Measurements from ENCODE around the gene MEIOB. TPM values are rescaled to one million over a fixed set of nuclear protein-coding genes. Genes with fewer than 3 reads are reported as not detected.
A peak's percentile ranks its signal among the peaks of the same experiment; 100 is the strongest.

Gene MEIOB
- polyA plus RNA-seq, 3 donors: not detected

DNA sequence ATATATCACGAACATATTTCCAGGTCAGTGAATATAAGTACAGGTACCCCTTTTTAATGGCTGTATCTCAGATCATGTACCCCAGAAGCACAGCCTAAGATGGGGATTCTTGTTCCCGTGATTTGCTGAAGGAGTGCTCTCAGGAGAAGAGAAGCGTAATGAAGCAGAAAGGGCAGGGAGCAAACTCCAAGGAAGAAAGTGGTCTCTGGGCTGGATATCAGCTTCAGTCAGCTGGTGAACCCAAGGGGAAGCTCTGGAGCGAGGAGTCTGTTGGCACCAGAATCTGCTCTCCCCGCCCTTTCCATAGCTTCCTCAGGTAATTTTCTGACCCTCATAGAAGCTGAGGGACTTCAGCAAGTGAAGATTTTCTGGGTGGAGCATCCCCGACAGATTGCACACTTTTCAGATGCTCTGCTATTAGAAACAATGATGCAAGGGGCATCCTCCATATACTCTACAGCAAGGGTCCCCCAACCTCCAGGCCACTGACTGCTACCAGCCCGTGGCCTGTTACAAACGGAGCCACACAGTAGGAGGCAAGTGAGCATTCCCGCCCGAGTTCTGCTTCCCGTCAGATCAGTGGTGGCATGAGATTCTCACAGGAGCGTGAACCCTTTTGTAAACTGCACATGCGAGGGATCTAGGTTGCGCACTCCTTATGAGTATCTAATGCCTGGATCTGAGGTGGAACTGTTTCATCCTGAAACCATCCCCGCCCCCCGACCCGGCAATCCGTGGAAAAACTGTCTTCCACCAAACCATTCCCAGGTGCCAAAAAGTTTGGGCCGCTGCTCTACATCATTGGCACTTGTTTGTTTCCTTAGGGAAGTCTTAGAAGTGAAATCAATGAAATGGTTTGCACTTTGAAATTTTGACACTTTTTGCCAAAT lies 40.5 kb downstream of the MEIOB start:
- Histone ChIP-seq H3K4me3 (replicated peaks in 1 of 3; ENCODE audit: low read depth in 2 of 3, low read length in 3 of 3) (no peak overlapping the region), H3K27me3 (ENCODE audit: control insufficient read depth in 2 of 2, insufficient read depth in 2 of 2, low read length in 2 of 2) (no peaks in the 10 kb centered on the region), H3K9me3 (replicated peaks in 1 of 2; ENCODE audit: control insufficient read depth in 1 of 2, insufficient read depth in 1 of 2, low read length in 2 of 2) (no peaks in the 10 kb centered on the region), H3K4me1 (ENCODE audit: control insufficient read depth in 1 of 2, insufficient read depth in 2 of 2, low read length in 2 of 2) (peaks cover 13 to 26% of the 10 kb centered on the region in 2 donors), H3K4me2 (replicated peaks; ENCODE audit: extremely low read depth, low read length, poor library complexity, severe bottlenecking) (no peak overlapping the region), H2AFZ (ENCODE audit: insufficient read depth, low read depth, low read length, poor library complexity, severe bottlenecking) (no peak overlapping the region), H3K79me2 (ENCODE audit: insufficient read depth, low read length) (peaks cover 19% of the 10 kb centered on the region), H3K9ac (ENCODE audit: insufficient read depth, low read length, poor library complexity, severe bottlenecking) (no peak overlapping the region), H3K27ac (ENCODE audit: low read depth in 1 of 2, low read length in 2 of 2) (no peak overlapping the region), H3K36me3 (replicated peaks in 1 of 2; ENCODE audit: control insufficient read depth in 1 of 2, insufficient read depth in 2 of 2, low read length in 2 of 2) (peaks cover 0 to 7% of the 10 kb centered on the region in 2 donors), H4K20me1 (ENCODE audit: insufficient read depth, low read length) (peaks cover 7% of the 10 kb centered on the region)
- Mint-ChIP-seq H3K9me3 (peaks cover 0 to 2% (median 0%) of the 10 kb centered on the region in 7 donors), H3K27me3 (ENCODE audit: low read depth in 3 of 3) (peaks cover 0 to 3% (median 0%) of the 10 kb centered on the region in 3 donors), H3K4me3 (no peak overlapping the region), H3K36me3 (peaks cover 7 to 13% of the 10 kb centered on the region in 2 donors), H3K4me1 (peaks cover 19% of the 10 kb centered on the region), H3K27ac (peak overlapping the region in 1 of 7 donors; percentile 38)
- WGBS (ENCODE audit: insufficient coverage): 92% methylated on average over 12 of the region's 19 CpGs
- intact Hi-C loops (cut with micrococcal nuclease): no loop called here
- TF ChIP-seq, protein P1, sequence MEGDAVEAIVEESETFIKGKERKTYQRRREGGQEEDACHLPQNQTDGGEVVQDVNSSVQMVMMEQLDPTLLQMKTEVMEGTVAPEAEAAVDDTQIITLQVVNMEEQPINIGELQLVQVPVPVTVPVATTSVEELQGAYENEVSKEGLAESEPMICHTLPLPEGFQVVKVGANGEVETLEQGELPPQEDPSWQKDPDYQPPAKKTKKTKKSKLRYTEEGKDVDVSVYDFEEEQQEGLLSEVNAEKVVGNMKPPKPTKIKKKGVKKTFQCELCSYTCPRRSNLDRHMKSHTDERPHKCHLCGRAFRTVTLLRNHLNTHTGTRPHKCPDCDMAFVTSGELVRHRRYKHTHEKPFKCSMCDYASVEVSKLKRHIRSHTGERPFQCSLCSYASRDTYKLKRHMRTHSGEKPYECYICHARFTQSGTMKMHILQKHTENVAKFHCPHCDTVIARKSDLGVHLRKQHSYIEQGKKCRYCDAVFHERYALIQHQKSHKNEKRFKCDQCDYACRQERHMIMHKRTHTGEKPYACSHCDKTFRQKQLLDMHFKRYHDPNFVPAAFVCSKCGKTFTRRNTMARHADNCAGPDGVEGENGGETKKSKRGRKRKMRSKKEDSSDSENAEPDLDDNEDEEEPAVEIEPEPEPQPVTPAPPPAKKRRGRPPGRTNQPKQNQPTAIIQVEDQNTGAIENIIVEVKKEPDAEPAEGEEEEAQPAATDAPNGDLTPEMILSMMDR (IDR thresholded peaks at IDR 0.05): no peak
- no peak for DNase-seq

DNA sequence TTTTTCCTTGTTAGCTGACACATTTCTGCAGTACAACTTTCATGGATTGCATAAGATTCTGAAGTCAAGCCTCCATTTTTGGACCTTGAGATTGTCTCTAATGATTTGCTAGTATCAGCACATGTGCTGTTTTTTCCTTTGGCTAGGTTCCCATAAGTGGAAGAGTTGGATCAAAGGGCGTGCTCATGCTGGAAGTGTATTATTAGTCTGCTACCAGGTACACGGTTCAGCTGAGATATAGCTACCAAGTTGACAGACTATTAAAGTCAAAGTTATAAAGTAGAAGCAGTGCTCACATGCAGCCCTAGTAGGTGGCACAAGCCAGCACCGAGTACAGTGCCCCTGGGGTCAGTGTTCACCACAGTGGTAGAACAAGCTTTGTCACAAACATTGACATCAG lies 41.8 kb downstream of the MEIOB start:
- H3K4me3 ChIP-seq (replicated peaks in 1 of 3; ENCODE audit: low read depth in 2 of 3, low read length in 3 of 3): no peak overlapping the region
- H4K20me1 ChIP-seq (ENCODE audit: insufficient read depth, low read length): peaks cover 12% of the 10 kb centered on the region
- H3K36me3 ChIP-seq (replicated peaks in 1 of 2; ENCODE audit: control insufficient read depth in 1 of 2, insufficient read depth in 2 of 2, low read length in 2 of 2): peaks cover 0 to 7% of the 10 kb centered on the region in 2 donors
- no peak for DNase-seq
- Mint-ChIP-seq H3K27me3 (ENCODE audit: low read depth in 3 of 3) (peaks cover 0 to 3% (median 0%) of the 10 kb centered on the region in 3 donors), H3K4me3 (no peak overlapping the region), H3K4me1 (peaks cover 26% of the 10 kb centered on the region), H3K27ac (peak overlapping the region in 1 of 7 donors; percentile 30), H3K9me3 (peaks cover 0 to 2% (median 0%) of the 10 kb centered on the region in 7 donors), H3K36me3 (peaks cover 7 to 13% of the 10 kb centered on the region in 2 donors)
- no peak overlapping the region for H3K27ac ChIP-seq (ENCODE audit: low read depth in 1 of 2, low read length in 2 of 2)
- TF ChIP-seq, protein P1 (IDR thresholded peaks at IDR 0.05): no peak
- intact Hi-C loops (cut with micrococcal nuclease): no loop called here
- no peak overlapping the region for H3K9ac ChIP-seq (ENCODE audit: insufficient read depth, low read length, poor library complexity, severe bottlenecking)
- H3K79me2 ChIP-seq (ENCODE audit: insufficient read depth, low read length): peaks cover 25% of the 10 kb centered on the region
- peaks cover 20 to 36% of the 10 kb centered on the region in 2 donors for H3K4me1 ChIP-seq (ENCODE audit: control insufficient read depth in 1 of 2, insufficient read depth in 2 of 2, low read length in 2 of 2)
- H3K27me3 ChIP-seq (ENCODE audit: control insufficient read depth in 2 of 2, insufficient read depth in 2 of 2, low read length in 2 of 2): no peaks in the 10 kb centered on the region
- no peak overlapping the region for H2AFZ ChIP-seq (ENCODE audit: insufficient read depth, low read depth, low read length, poor library complexity, severe bottlenecking)
- WGBS (ENCODE audit: insufficient coverage): 100% methylated on average over 1 of the region's 3 CpGs
- H3K9me3 ChIP-seq (replicated peaks in 1 of 2; ENCODE audit: control insufficient read depth in 1 of 2, insufficient read depth in 1 of 2, low read length in 2 of 2): no peaks in the 10 kb centered on the region
- no peak overlapping the region for H3K4me2 ChIP-seq (replicated peaks; ENCODE audit: extremely low read depth, low read length, poor library complexity, severe bottlenecking)

Data from CD14-positive monocyte (primary cell).